HG02610 (cell line): ENCODE data around the gene SMIM14.
"Not testable (repeated sequence)": the region's sequence is repeated elsewhere in the genome, so short reads cannot be mapped to it uniquely, and the experiment has no call there.

Source experiments
- ATAC-seq: cut with Tn5 transposase; IDR thresholded peaks from one replicate; pipeline ENCODE4 v1.9.1; 2021; ENCODE audit warnings: mild to moderate bottlenecking, moderate library complexity; ENCODE audit not compliant: unreplicated experiment

Gene SMIM14

GRCh38 chr4:39608451-39608850 is 30.2 kb downstream of the SMIM14 start:
- ATAC-seq: no peak

- ATAC-seq: no peak
Measured at GRCh38 chr4:39606747-39607146, 31.9 kb downstream of the SMIM14 start.

DNA sequence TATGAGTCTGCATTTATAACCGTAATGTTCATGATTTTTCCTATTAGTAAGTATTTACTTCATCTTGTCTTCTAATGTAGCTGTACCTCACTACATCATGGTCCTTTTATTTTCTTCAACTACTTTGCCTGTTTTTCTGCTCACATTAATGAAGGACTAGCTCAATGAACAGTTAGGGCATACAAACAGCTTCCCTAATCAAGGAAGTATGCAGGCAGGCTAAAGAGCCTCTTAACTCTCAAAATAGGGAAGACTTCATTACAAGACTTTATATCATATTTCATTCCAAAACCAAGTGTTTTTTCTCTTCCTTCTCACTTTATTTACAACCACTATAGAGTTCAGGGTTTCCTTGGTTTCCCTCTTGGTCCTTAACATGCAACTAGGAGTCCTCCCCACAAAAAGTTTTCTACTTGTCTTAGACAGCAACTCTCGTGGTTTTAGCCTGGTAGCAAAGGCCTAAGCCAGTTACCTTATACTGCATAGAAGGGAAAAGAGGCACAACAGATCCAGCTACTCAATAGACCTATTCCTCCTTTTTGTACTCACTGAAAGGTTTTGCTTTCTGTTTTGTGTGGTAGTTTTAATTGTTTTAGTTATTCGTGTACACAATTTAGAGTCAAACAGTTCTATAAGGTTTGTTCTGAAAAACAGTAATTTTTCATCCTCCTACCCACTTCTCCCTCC is 40.8 kb downstream of the SMIM14 start:
- ATAC-seq: no peak

DNA sequence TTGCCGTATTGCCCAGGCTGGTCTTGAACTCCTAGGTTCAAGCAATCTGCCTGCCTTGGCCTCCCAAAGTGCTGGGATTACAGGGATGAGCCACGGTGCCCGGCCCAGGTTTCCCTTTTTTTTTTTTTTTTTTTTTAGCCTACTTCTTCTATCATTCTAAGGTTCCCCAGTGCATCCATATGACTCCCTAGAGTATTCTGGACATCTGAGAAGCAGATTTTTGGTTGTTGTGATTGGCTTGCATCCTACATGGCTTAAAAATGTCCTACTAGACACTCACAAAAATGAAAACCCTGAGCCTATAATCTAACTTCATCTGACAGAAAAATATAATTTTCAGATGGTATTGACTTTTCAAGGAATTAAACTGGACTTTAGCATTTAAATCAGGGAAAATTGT is 41.7 kb downstream of the SMIM14 start:
- no peak for ATAC-seq

DNA sequence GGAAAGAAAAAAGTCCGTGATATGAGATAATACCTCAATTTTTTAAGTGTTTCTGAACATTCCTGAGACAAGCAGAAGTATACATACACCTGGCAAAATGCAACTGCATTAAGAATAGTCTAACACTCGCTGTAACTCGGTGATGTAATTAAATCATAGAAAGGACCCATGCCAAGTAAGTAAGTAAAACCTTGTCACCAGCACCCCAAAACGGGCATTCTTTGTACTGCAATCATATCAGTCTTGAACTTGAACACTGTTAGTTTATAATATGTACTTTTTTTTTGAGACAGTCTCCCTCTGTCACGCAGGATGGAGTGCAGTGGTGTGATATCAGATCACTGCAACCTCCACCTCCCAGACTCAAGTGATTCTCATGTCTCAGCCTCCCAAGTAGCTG is 47.4 kb downstream of the SMIM14 start:
- ATAC-seq: no peak

GRCh38 chr4:39587881-39588280 is 50.8 kb downstream of the SMIM14 start:
- ATAC-seq: no peak

DNA sequence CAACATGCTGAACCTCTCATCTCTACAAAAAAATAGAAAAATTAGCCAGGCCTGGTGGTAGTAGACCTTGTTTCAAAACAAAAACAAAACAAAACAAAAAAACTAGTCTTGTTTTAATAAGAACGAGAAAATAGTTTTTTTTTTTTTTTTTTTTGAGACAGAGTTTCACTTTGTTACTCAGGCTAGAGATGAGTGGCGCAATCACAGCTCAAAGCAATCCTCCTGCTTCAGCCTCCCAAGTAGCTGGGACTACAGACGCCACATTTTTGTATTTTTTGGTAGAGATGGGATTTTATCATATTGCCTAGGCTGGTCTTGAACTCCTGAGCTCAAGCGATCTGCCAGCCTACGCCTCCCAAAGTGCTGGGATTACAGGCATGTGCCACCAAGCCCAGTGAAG is 63.7 kb downstream of the SMIM14 start:
- ATAC-seq: no peak

- no peak for ATAC-seq
Measured at GRCh38 chr4:39571504-39571903, 67.2 kb downstream of the SMIM14 start.

DNA sequence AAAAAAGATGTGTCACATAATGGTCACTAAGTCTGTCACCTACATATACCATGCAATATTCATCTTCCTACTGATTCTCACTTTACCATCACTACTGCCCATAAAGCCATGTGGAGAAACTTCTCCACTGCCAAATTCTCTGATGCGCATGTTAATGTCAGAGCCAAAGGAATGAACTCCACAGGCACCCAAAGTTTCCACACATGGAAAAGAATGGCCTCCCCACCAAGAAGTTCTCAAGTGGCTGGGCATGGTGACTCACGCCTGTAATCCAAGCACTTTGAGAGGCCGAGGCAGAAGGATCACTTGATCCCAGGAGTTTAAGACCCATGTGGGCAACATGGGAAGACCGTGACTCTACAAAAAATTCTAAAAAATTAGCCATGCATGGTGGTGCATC is 67.6 kb downstream of the SMIM14 start:
- ATAC-seq: no peak

GRCh38 chr4:39569209-39569608 is 69.5 kb downstream of the SMIM14 start:
- no peak for ATAC-seq

GRCh38 chr4:39568805-39569204 is 69.9 kb downstream of the SMIM14 start:
- ATAC-seq: no peak

GRCh38 chr4:39565878-39566600 is 72.6 kb downstream of the SMIM14 start:
- ATAC-seq: no peak

DNA sequence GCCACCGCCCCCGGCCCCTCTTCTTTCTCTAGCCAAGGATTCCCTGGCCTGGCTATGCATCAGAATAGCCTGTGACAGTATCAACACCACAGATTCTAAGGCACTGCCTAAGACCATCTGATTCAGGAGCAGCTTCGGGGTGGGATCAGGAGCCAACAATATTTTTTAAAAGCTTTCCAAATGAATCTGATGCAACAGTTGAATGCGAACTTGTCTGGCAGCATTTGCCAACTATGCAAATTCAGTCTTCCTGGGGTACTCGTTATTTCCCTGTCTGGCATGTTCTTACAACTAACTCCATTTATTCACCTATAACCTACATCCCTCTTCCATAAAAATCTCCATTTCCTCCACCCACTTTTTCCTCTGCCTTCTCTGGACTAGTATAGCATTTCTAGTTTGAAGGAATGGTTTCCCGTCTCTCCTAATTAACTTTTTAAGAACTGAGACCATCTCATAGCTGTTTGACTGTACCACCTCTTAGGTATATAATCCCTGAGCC is 75.3 kb downstream of the SMIM14 start:
- no peak for ATAC-seq

DNA sequence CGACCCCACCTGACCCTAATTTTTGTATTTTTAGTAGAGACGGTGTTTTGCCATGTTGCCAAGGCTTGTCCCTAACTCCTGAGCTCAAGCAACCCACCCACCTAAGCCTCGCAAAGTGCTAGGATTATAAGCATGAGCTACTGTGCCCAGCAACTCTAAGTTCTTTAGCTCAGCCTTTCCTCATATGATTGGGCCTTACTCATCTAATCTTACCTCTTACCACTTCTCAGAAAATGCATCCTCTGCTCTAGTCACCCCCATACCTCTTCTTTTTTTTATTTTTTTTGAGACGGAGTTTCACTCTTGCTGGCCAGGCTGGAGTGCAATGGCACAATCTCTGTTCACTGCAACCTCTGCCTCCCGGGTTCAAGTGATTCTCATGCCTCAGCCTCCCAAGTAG is 75.9 kb downstream of the SMIM14 start:
- no peak for ATAC-seq

DNA sequence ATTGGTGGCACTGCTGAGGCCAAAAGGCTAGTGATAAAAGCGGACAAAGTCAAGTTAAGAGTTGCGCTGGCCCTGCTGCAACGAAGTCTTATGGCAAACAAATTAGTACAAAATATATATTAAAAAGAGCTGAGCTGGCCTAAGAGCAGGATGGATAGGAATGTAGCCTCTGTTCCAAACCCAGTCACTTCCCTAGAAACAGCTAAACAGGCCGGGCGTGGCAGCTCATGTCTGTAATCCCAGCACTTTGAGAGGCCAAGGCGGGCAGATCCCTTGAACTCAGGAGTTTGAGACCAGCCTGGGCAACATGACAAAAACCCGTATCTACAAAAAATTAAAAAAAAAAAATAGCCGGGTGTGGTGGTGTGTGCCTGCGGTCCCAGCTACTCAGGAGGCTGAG is 79.0 kb downstream of the SMIM14 start:
- no peak for ATAC-seq

GRCh38 chr4:39555472-39555871 is 83.2 kb downstream of the SMIM14 start:
- ATAC-seq: no peak

DNA sequence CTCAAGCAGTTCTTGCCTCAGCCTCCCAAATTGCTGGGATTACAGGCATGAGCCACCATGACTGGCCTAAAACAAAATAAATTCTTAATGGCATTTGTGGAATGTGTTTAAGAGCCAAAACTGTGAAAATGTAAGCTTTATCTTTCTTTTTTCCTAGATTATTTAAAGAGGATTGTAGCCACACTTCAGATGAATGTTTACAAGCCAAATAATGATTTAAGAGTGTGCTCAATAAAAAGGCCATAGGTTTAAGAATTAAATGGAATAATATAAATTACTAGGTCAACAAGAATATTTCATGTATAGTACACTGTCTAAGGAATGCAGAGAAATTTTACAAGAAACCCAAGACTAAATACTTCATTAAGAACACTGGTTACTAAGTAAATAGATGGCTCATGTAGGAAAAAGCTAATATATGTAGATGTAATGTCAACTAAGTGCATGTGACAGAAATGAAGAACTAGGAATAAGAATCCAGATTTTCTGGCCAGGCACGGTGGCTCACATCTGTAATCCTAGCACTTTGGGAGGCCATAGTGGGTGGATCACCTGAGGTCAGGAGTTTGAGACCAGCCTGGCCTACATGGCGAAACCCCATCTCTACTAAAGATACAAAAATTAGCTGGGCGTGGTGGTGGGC is 90.1 kb downstream of the SMIM14 start:
- ATAC-seq: no peak

GRCh38 chr4:39544580-39545315 is 93.9 kb downstream of the SMIM14 start:
- no peak for ATAC-seq

GRCh38 chr4:39544080-39544479 is 94.6 kb downstream of the SMIM14 start:
- not testable (repeated sequence) for ATAC-seq

DNA sequence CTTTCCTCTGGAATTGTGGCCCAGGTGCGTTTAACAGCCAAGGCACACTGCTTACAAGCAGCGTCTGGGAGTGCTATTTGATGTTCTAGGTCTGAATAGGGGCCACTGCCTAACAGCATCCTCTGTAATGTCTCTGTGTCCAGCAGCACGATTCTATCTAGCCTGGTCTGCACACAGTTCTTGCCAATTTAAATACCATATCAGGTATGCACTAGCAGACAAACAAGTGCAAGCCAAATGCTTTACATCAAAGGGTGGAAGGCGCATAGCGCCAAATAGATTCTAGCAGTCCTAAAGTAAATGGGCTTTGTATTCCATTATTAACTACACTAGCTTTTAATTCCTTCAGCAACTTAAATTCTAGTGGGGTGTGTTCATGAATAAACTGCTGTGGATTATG is 95.6 kb downstream of the SMIM14 start:
- no peak for ATAC-seq

- ATAC-seq: no peak
Measured at GRCh38 chr4:39542611-39543012, 96.1 kb downstream of the SMIM14 start.
